K562 (cell line): Measurements from ENCODE around the gene HFE. TPM values are rescaled to one million over a fixed set of nuclear protein-coding genes. Genes with fewer than 3 reads are reported as not detected.

Source experiments
- CREB5 ChIP-seq: fragments of 250-450 bp; sonication (Bioruptor Pico); IDR thresholded peaks from 2 replicates; pipeline ENCODE4 v1.5.0; 2020; ENCODE audit warnings: mild to moderate bottlenecking
- MTA1 ChIP-seq: fragments of 450-650 bp; IDR thresholded peaks from 2 replicates; pipeline ENCODE4 v1.6.1; 2017; ENCODE audit warnings: borderline replicate concordance
- POLR2AphosphoS5 ChIP-seq: IDR thresholded peaks from 2 replicates; pipeline ENCODE4 v1.6.1; 2011; ENCODE audit warnings: mild to moderate bottlenecking, low read depth, low read length, moderate library complexity; ENCODE audit not compliant: control insufficient read depth, insufficient read depth
- PRDM10 ChIP-seq: fragments of 450-650 bp; IDR thresholded peaks from 2 replicates; pipeline ENCODE4 v1.6.1; 2018; ENCODE audit not compliant: partially characterized antibody
- PTBP1 ChIP-seq: fragments of 200-400 bp; formaldehyde crosslinking; IDR thresholded peaks from 2 replicates; pipeline ENCODE4 v1.6.1; 2017; ENCODE audit warnings: low read depth, low read length
- SMAD3 ChIP-seq: fragments of 450-650 bp; formaldehyde crosslinking; conservative IDR thresholded peaks from 2 replicates; pipeline ENCODE4 v1.4.0; 2020; ENCODE audit warnings: mild to moderate bottlenecking
- TFE3 ChIP-seq: fragments of 450-650 bp; formaldehyde crosslinking; IDR thresholded peaks from 2 replicates; pipeline ENCODE4 v1.4.0; 2020; ENCODE audit warnings: mild to moderate bottlenecking, mixed read lengths
- ZNF318 ChIP-seq, 2 experiments: fragments of 450-650 bp; IDR thresholded peaks; 2 replicates each; pipeline ENCODE4 v1.6.1; 2016; ENCODE audit warnings: mild to moderate bottlenecking in 2 of 2, borderline replicate concordance in 1 of 2, low read depth in 1 of 2, moderate library complexity in 1 of 2
- polyA plus RNA-seq, 8 experiments: library from polyadenylated mRNA; depleted of rRNA in 4 of 8; stranded (reverse) in 5 of 8; unstranded in 3 of 8; fragments of >200 nt; fragmentation: Nextera tagmentation in 2 of 8; fragmentation: Illumina TruSeq in 1 of 8; extraction: Ambion mirVana in 2 of 8; extraction: Trizol in 1 of 8; gene quantifications; 2 replicates each; pipeline versions ENCODE4 v1.2.1 to v1.2.3, GENCODE V29; 2011 to 2014; ENCODE audit warnings: inconsistent platforms in 1 of 8, missing spikeins in 1 of 8
- total RNA-seq, 7 experiments: library from RNA; depleted of rRNA in 6 of 7; stranded (reverse); fragments of >200 nt in 6 of 7; fragmentation: Illumina TruSeq in 2 of 7; extraction: Trizol in 2 of 7; gene quantifications; 2 replicates each; pipeline versions ENCODE4 v1.2.1 to v1.2.3, GENCODE V29; 2011 to 2021; ENCODE audit warnings: low replicate concordance in 1 of 7

The HFE gene
- total and polyA plus RNA-seq, 9 of the 15 experiments (the other 6 are each of a cell fraction or from before 2014, with no cell fraction given), result 0.14 to 1.2 (median 0.76) TPM

- TF ChIP-seq ZNF318 (IDR thresholded peaks at IDR 0.05; ENCODE audit: borderline replicate concordance in 1 of 2, low read depth in 1 of 2) (no peak), CREB5 (CRISPR knock-in tag) (no peak), PRDM10 (no peak), PTBP1 (no peak), MTA1 (no peak), POLR2AphosphoS5 (peak; percentile 32; the same call in 1 of the 2 replicates), SMAD3 (CRISPR knock-in tag) (no peak), TFE3 (CRISPR knock-in tag) (no peak)
- TF ChIP-seq, all 486 proteins: peak for 4
Observed at GRCh38 chr6:26133730-26134129, 46.5 kb downstream of the HFE start (continued).
